HL-60 (cell line): ENCODE measurements around the gene L3MBTL1.

Source experiments
- DNase-seq, 2 experiments: peaks; one replicate each; pipeline ENCODE4 v3.0.0-alpha.2; 2010 to 2020; ENCODE audit warnings: low read depth in 1 of 2, low spot score in 1 of 2
- H3K27ac ChIP-seq: fragments of 250-450 bp; sonication (Bioruptor Pico); replicated peaks from 2 replicates; pipeline ENCODE4 v1.5.1; 2020; ENCODE audit warnings: mild to moderate bottlenecking, moderate library complexity
- H3K27me3 ChIP-seq: fragments of 250-450 bp; sonication (Bioruptor Pico); 2 replicates; pipeline ENCODE4 v1.5.1; 2021; ENCODE audit warnings: mild to moderate bottlenecking, moderate library complexity; ENCODE audit not compliant: insufficient read depth, poor library complexity, severe bottlenecking
- H3K4me3 ChIP-seq: replicated peaks from 2 replicates; pipeline ENCODE4 v1.5.1; 2011; ENCODE audit warnings: mild to moderate bottlenecking, control low read depth, low read length; ENCODE audit not compliant: insufficient read depth
- CTCF ChIP-seq: IDR thresholded peaks from one replicate; pipeline ENCODE4 v1.5.1; 2011; ENCODE audit warnings: low read length, control low read depth, inconsistent platforms; ENCODE audit not compliant: insufficient read depth
- GABPA ChIP-seq: IDR thresholded peaks from 2 replicates; pipeline ENCODE4 v1.6.1; 2012; ENCODE audit warnings: low read depth
- POLR2AphosphoS5 ChIP-seq: IDR thresholded peaks from 2 replicates; pipeline ENCODE4 v1.6.1; 2012; ENCODE audit warnings: low read depth
- REST ChIP-seq: IDR thresholded peaks from 2 replicates; pipeline ENCODE4 v1.6.1; 2012; ENCODE audit warnings: low read depth; ENCODE audit not compliant: insufficient replicate concordance
- SPI1 ChIP-seq: IDR thresholded peaks from 2 replicates; pipeline ENCODE4 v1.6.1; 2012; ENCODE audit warnings: low read depth, mild to moderate bottlenecking, borderline replicate concordance

L3MBTL1 gene

DNA sequence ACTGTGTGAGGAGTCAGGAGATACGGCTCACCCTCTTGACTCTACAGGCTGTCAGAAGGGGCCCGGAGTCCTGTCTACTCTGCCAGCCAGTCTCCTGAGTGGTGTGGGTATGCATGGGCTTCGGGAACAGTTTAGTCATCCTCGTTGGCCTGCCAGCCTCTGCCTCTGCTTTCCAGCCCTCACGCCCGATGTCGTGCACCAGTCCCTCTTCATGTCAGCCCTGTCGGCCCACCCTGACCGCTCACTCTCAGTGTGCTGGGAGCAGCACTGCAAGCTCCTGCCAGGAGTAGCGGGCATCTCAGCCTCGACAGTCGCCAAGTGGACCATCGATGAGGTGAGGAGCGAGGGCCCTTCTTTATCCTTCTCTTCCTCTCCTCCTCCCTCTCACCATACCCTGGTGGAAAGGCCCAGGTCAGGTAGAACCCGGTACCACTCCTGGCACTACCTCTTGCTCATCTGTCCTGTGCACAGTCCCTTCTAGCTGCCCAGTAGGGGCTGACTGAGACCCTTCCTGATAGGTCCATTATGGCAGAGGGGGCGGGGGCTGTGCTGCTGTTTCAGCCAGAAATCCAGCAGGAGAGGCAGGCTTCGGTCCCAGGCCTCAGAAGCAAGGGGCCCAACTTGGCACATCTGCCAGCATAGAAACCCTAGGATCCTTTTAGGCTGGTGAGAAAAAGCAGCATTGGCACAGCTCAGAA, 32.6 kb downstream of the L3MBTL1 start:
- Histone ChIP-seq H3K4me3 (no peak overlapping the region), H3K27ac (no peak overlapping the region), H3K27me3 (no peaks in the 10 kb centered on the region)
- no peak for DNase-seq
- TF ChIP-seq CTCF, result no peak
- TF ChIP-seq SPI1, result no peak
- no peak for TF ChIP-seq GABPA
- no peak for TF ChIP-seq REST

GRCh38 chr20:43540673-43541060, 33.2 kb downstream of the L3MBTL1 start:
- TF ChIP-seq CTCF, result no peak
- no peak for TF ChIP-seq POLR2AphosphoS5
- no peak for TF ChIP-seq GABPA
- TF ChIP-seq REST, result no peak
- TF ChIP-seq SPI1, result no peak
- Histone ChIP-seq H3K4me3 (no peak overlapping the region), H3K27me3 (no peaks in the 10 kb centered on the region), H3K27ac (no peak overlapping the region)
- DNase-seq, result no peak

DNA sequence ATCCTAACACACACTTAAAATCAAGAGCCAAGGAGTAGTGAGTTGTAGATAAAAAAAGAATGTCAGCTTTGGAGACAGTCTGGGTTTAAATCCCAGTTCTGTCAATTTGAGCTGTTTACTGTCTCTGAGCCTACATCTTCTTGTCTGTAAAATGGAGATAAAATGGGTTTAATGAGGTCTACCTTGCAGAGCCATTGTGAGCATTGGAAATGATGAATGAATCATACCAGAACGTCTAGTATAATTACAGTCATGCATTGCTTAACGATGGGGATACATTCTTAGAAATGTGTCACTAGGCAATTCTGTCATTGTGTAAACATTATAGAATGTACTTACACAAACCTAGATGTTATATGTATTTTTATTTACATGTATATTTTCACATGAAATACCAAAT, 33.7 kb downstream of the L3MBTL1 start:
- Histone ChIP-seq H3K27ac (no peak overlapping the region), H3K27me3 (no peaks in the 10 kb centered on the region), H3K4me3 (no peak overlapping the region)
- no peak for TF ChIP-seq SPI1
- no peak for TF ChIP-seq CTCF
- TF ChIP-seq POLR2AphosphoS5, result no peak
- no peak for TF ChIP-seq REST
- no peak for TF ChIP-seq GABPA
- no peak for DNase-seq
